HCT116 (cell line): ENCODE results near the gene PCDH9. TPM values are rescaled to one million over a fixed set of nuclear protein-coding genes. Genes with fewer than 3 reads are reported as not detected.

Source experiments
- ATAC-seq: fragments of 200-7000 bp; cut with Tn5 transposase; 2 replicates; pipeline ENCODE4 v1.9.1; 2020; ENCODE audit warnings: mild to moderate bottlenecking, moderate library complexity
- BruUV-seq: library from RNA; stranded (reverse); fragments of 400-500 nt; replicated peaks from 2 replicates; lab custom pipeline; 2021; lab: Mats Ljungman, UMichigan
- CTCF ChIA-PET: fragments of 300-600 bp; sonication (Branson Sonifier 250); formaldehyde crosslinking; loops from one replicate; lab custom pipeline; 2021; ENCODE audit warnings: antibody characterized with exemption; lab: Charles Lee
- POLR2A ChIA-PET: fragments of 300-600, 350-600 bp; sonication (Branson Sonifier 250); formaldehyde crosslinking; loops from one replicate; lab custom pipeline; 2021; ENCODE audit warnings: antibody characterized with exemption; lab: Charles Lee
- RAD21 ChIA-PET, 2 experiments: fragments of 300-600 bp; sonication (Branson Sonifier 250); formaldehyde crosslinking; loops; one replicate each; lab custom pipeline; 2023; ENCODE audit warnings: low total read pairs in 2 of 2; ENCODE audit not compliant: uncharacterized antibody in 2 of 2, unreplicated experiment in 2 of 2, low non-redundant PET in 1 of 2; lab: Charles Lee
- DNase-seq: peaks from one replicate; pipeline ENCODE4 v3.0.0-alpha.2; 2010; ENCODE audit warnings: low read depth, low spot score
- H2AFZ ChIP-seq: fragments of 200-600 bp; shearing (Covaris generic), sonication (generic); 2 replicates; pipeline ENCODE4 v1.6.1; 2017; ENCODE audit warnings: low read depth, mixed run types, mixed read lengths, antibody characterized with exemption, low read length; ENCODE audit not compliant: poor library complexity, severe bottlenecking
- H3K27ac ChIP-seq: 2 replicates; pipeline ENCODE4 v1.5.1; 2012; ENCODE audit warnings: low read depth, low read length
- H3K27me3 ChIP-seq: fragments of 200-600 bp; sonication (generic); 2 replicates; pipeline ENCODE4 v1.6.1; 2016; ENCODE audit warnings: mixed run types, low read length, mixed read lengths; ENCODE audit not compliant: insufficient read depth
- H3K36me3 ChIP-seq, 2 experiments: fragments of 200-500 bp in 1 of 2; fragments of 200-600 bp in 1 of 2; sonication (Bioruptor generic) in 1 of 2; sonication (generic) in 1 of 2; 2 replicates each; pipeline versions ENCODE4 v1.5.1 to v1.6.1; 2014 to 2016; ENCODE audit warnings: low read length in 2 of 2, inconsistent platforms in 1 of 2, mixed read lengths in 1 of 2, mixed run types in 1 of 2; ENCODE audit not compliant: insufficient read depth in 2 of 2, control insufficient read depth in 1 of 2
- H3K4me1 ChIP-seq, 2 experiments: fragments of 200-600 bp in 1 of 2; sonication (generic) in 1 of 2; 2 replicates each; pipeline versions ENCODE4 v1.5.1 to v1.6.1; 2012 to 2017; ENCODE audit warnings: low read length in 2 of 2, inconsistent platforms in 1 of 2, mild to moderate bottlenecking in 1 of 2, mixed read lengths in 1 of 2, mixed run types in 1 of 2, moderate library complexity in 1 of 2; ENCODE audit not compliant: insufficient read depth in 2 of 2, control insufficient read depth in 1 of 2
- H3K4me2 ChIP-seq: fragments of 200-600 bp; sonication (generic); 2 replicates; pipeline ENCODE4 v1.6.1; 2017; ENCODE audit warnings: mixed run types, low read length, mixed read lengths
- H3K4me3 ChIP-seq, 2 experiments: fragments of 200-600 bp in 1 of 2; sonication (generic) in 1 of 2; replicated peaks in 1 of 2; 2 replicates each; pipeline ENCODE4 v1.5.1; 2011 to 2016; ENCODE audit warnings: low read length in 2 of 2, control low read depth in 1 of 2, low read depth in 1 of 2, mild to moderate bottlenecking in 1 of 2, mixed read lengths in 1 of 2, mixed run types in 1 of 2
- H3K79me2 ChIP-seq: fragments of 200-600 bp; sonication (generic); 2 replicates; pipeline ENCODE4 v1.6.1; 2017; ENCODE audit warnings: mild to moderate bottlenecking, mixed run types, low read length, moderate library complexity, mixed read lengths; ENCODE audit not compliant: insufficient read depth
- H3K9ac ChIP-seq: fragments of 200-600 bp; sonication (generic); 2 replicates; pipeline ENCODE4 v1.6.1; 2016; ENCODE audit warnings: low read length, mixed read lengths
- H3K9me2 ChIP-seq: fragments of 200-600 bp; sonication (generic), shearing (Covaris generic); 2 replicates; pipeline ENCODE4 v1.6.1; 2017; ENCODE audit warnings: mixed run types, mild to moderate bottlenecking, moderate library complexity; ENCODE audit not compliant: insufficient read depth
- H3K9me3 ChIP-seq, 2 experiments: fragments of 200-500 bp in 1 of 2; fragments of 200-600 bp in 1 of 2; sonication (Bioruptor generic) in 1 of 2; sonication (generic) in 1 of 2; 2 replicates each; pipeline ENCODE4 v1.6.1; 2014 to 2017; ENCODE audit warnings: low read length in 2 of 2, mixed read lengths in 2 of 2, inconsistent platforms in 1 of 2, low read depth in 1 of 2, mild to moderate bottlenecking in 1 of 2, mixed run types in 1 of 2, moderate library complexity in 1 of 2; ENCODE audit not compliant: control insufficient read depth in 1 of 2, insufficient read depth in 1 of 2
- H4K20me1 ChIP-seq: fragments of 200-600 bp; sonication (generic), shearing (Covaris generic); 2 replicates; pipeline ENCODE4 v1.6.1; 2017; ENCODE audit warnings: mixed run types, mild to moderate bottlenecking, moderate library complexity; ENCODE audit not compliant: insufficient read depth
- ATF3 ChIP-seq: IDR thresholded peaks from 2 replicates; pipeline ENCODE4 v1.6.1; 2012
- CBX3 ChIP-seq: IDR thresholded peaks from 2 replicates; pipeline ENCODE4 v1.6.1; 2012; ENCODE audit warnings: low read depth
- CEBPB ChIP-seq: IDR thresholded peaks from 2 replicates; pipeline ENCODE4 v1.6.1; 2012; ENCODE audit warnings: low read depth
- CTCF ChIP-seq, 3 experiments: fragments of 200-600 bp in 1 of 3; sonication (generic) in 1 of 3; IDR thresholded peaks in 2 of 3; conservative IDR thresholded peaks in 1 of 3; 2 replicates each; pipeline ENCODE4 v1.5.1; 2012 to 2017; ENCODE audit warnings: low read depth in 2 of 3, low read length in 2 of 3, antibody characterized with exemption in 1 of 3, borderline replicate concordance in 1 of 3, control low read depth in 1 of 3, mild to moderate bottlenecking in 1 of 3, mixed read lengths in 1 of 3, mixed run types in 1 of 3, moderate library complexity in 1 of 3; ENCODE audit not compliant: insufficient read depth in 1 of 3
- EGR1 ChIP-seq: IDR thresholded peaks from 2 replicates; pipeline ENCODE4 v1.6.1; 2012; ENCODE audit warnings: low read depth
- ELF1 ChIP-seq: IDR thresholded peaks from 2 replicates; pipeline ENCODE4 v1.6.1; 2012; ENCODE audit warnings: low read depth, borderline replicate concordance
- EZH2 ChIP-seq: fragments of 200-600 bp; sonication (generic); IDR thresholded peaks from 2 replicates; pipeline ENCODE4 v1.6.1; 2017; ENCODE audit warnings: antibody characterized with exemption, mixed run types
- EZH2phosphoT487 ChIP-seq: fragments of 200-600 bp; IDR thresholded peaks from 2 replicates; pipeline ENCODE4 v1.6.1; 2018; ENCODE audit warnings: antibody characterized with exemption, borderline replicate concordance
- JUND ChIP-seq: IDR thresholded peaks from 2 replicates; pipeline ENCODE4 v1.6.1; 2012
- MAX ChIP-seq: IDR thresholded peaks from 2 replicates; pipeline ENCODE4 v1.6.1; 2012
- POLR2A ChIP-seq: IDR thresholded peaks from 2 replicates; pipeline ENCODE4 v1.7.0; 2011; ENCODE audit warnings: borderline replicate concordance; ENCODE audit not compliant: insufficient read depth, insufficient read length; ENCODE audit errors: extremely low read depth
- POLR2AphosphoS5 ChIP-seq: IDR thresholded peaks from 2 replicates; pipeline ENCODE4 v1.6.1; 2011; ENCODE audit warnings: mild to moderate bottlenecking, low read depth, low read length, moderate library complexity
- RAD21 ChIP-seq: IDR thresholded peaks from 2 replicates; pipeline ENCODE4 v1.6.1; 2012; ENCODE audit warnings: low read depth, mild to moderate bottlenecking
- REST ChIP-seq: IDR thresholded peaks from 2 replicates; pipeline ENCODE4 v1.6.1; 2012; ENCODE audit warnings: low read depth
- SIN3A ChIP-seq: IDR thresholded peaks from 2 replicates; pipeline ENCODE4 v1.6.1; 2012; ENCODE audit warnings: low read depth
- TCF7L2 ChIP-seq: IDR thresholded peaks from 2 replicates; pipeline ENCODE4 v1.7.0; 2011; ENCODE audit warnings: borderline replicate concordance, inconsistent platforms; ENCODE audit not compliant: insufficient read depth, insufficient read length; ENCODE audit errors: extremely low read depth
- YY1 ChIP-seq: IDR thresholded peaks from 2 replicates; pipeline ENCODE4 v1.6.1; 2011; ENCODE audit warnings: low read length, low read depth, moderate library complexity, mild to moderate bottlenecking; ENCODE audit not compliant: insufficient replicate concordance; ENCODE audit errors: extremely low read depth
- ZFX ChIP-seq: fragments of 450-650 bp; IDR thresholded peaks from 2 replicates; pipeline ENCODE4 v1.6.1; 2017
- ZNF274 ChIP-seq: fragments of 200-500 bp; sonication (Bioruptor generic); IDR thresholded peaks from 2 replicates; pipeline ENCODE4 v1.6.1; 2014; ENCODE audit warnings: mild to moderate bottlenecking, low read depth, low read length, inconsistent platforms
- intact Hi-C: fragments of 100-400 bp; cut with micrococcal nuclease; formaldehyde crosslinking; loops from 2 replicates; pipeline ENCODE4 v1.10.0; 2022
- total RNA-seq: library from RNA; stranded (reverse); gene quantifications from one replicate; pipeline ENCODE4 v1.2.1, GENCODE V29; 2021; ENCODE audit not compliant: unreplicated experiment

Gene PCDH9
- total RNA-seq, 1 experiment from 2014 or later = 0.02 TPM

- H3K27me3 ChIP-seq = no peaks in the 10 kb centered on the region
- no peak overlapping the region for H3K4me2 ChIP-seq
- no peaks in the 10 kb centered on the region for H3K9me3 ChIP-seq
- no peak overlapping the region for H2AFZ ChIP-seq
- H3K4me1 ChIP-seq = no peaks in the 10 kb centered on the region
- BruUV-seq = no TSS peak
- no peaks in the 10 kb centered on the region for H3K9me2 ChIP-seq
- DNase-seq = no peak
- RAD21 ChIA-PET = no interaction called here
- ATAC-seq = no peak
- intact Hi-C loops = no loop called here
- no peaks in the 10 kb centered on the region for H3K36me3 ChIP-seq
- H3K4me3 ChIP-seq = no peak overlapping the region
- H4K20me1 ChIP-seq = no peaks in the 10 kb centered on the region
- CTCF ChIA-PET = no interaction called here
- POLR2A ChIA-PET = no interaction called here
- no peaks in the 10 kb centered on the region for H3K79me2 ChIP-seq
- no peak overlapping the region for H3K9ac ChIP-seq
- no peak overlapping the region for H3K27ac ChIP-seq
- TF ChIP-seq ELF1 = no peak
- TF ChIP-seq JUND = no peak
- TF ChIP-seq YY1 = no peak
- TF ChIP-seq CEBPB = no peak
- TF ChIP-seq SIN3A = no peak
- TF ChIP-seq ATF3 = no peak
- TF ChIP-seq TCF7L2 = no peak
- no peak for TF ChIP-seq POLR2A
- TF ChIP-seq CTCF (IDR thresholded peaks at IDR 0.05 in 2 of 3, conservative IDR thresholded peaks at IDR 0.05 in 1 of 3; ENCODE audit: borderline replicate concordance in 1 of 3, insufficient read depth in 1 of 3, low read depth in 2 of 3, low read length in 2 of 3) = no peak
- no peak for TF ChIP-seq MAX
- TF ChIP-seq REST = no peak
- TF ChIP-seq EZH2 = no peak
- no peak for TF ChIP-seq EGR1
- TF ChIP-seq POLR2AphosphoS5 = no peak
- no peak for TF ChIP-seq RAD21
- no peak for TF ChIP-seq ZNF274
- TF ChIP-seq ZFX = no peak
- no peak for TF ChIP-seq CBX3
- TF ChIP-seq EZH2phosphoT487 = no peak
Measured at GRCh38 chr13:66950666-66951065, 279.5 kb downstream of the PCDH9 start.
